ENCODE data around the gene SLC5A7. TPM values are rescaled to one million over a fixed set of nuclear protein-coding genes. Genes with fewer than 3 reads are reported as not detected.

SLC5A7 gene
- not detected for total RNA-seq

DNA sequence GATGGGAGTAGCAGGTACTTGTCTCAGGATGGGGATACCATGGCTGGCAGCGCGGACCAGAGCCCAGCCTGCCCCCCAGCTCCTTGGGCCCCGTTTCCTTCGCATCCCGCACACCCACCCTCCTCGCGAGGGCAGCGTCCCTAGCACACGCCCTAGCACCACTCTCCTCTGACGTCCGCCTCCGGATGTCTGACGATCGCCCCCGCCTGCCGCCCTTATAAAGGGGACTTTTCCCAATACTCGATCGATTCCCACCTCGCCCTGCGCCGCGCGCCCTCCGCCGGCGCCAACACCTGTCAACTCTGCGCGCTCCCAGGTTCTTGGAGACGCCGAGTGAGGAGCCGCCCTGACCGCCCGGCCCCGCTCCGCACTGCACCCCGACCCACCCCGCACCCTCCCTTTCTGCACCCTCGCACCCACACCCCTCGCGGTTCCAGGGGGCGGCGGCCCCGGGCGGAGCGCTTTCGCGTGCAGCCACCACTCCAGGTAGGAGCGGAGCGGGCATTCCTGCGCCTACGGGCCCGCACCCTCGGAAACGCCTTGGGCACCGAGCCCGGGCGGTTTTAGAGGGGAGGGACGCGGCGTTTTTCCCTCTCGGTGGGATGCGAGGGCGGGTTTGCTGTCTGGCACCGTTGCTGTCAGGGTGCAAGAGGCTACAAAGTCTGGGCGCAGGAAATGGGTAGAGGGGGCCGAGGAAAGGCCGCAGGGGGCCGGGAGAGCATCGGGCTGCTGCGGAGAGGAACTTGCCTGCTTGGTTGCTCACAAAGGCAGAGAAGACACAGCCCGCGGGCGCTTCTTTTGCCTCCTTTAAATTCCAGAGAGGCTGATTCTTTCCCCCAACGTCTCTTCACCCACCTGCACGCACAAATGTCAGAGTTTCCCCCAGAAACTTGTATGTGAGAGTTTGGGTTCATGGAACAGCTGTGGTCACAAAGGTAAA lies at the start of gene SLC5A7:
Gene SLC5A7, plus strand, starts transcription at position 247 of the 940 bp plus-strand sequence. CDS start 1,632 bp downstream, outside the sequence.
- Mint-ChIP-seq H3K4me3 (peak within 1 kb of the TSS in 1 of 2 donors; percentile 24), H3K36me3 (ENCODE audit: insufficient read depth in 2 of 2) (no peaks in the 10 kb centered on the region), H3K27me3 (ENCODE audit: low read depth) (peaks cover 9% of the 10 kb centered on the region), H3K27ac (no peak within 1 kb of the TSS), H3K9me3 (no peaks in the 10 kb centered on the region), H3K4me1 (ENCODE audit: low read depth) (no peaks in the 10 kb centered on the region)
- ATAC-seq (replicated peaks in 1 of 2) (no peak), DNase-seq (no peak)

GRCh38 chr2:107961395-107961794 lies 24.9 kb upstream of the SLC5A7 start:
- Mint-ChIP-seq H3K36me3 (ENCODE audit: insufficient read depth in 2 of 2) (no peaks in the 10 kb centered on the region), H3K4me1 (ENCODE audit: low read depth) (no peaks in the 10 kb centered on the region), H3K4me3 (no peak overlapping the region), H3K27ac (no peak overlapping the region), H3K27me3 (ENCODE audit: low read depth) (no peaks in the 10 kb centered on the region), H3K9me3 (peaks cover 0 to 2% of the 10 kb centered on the region in 2 donors)
- no peak for ATAC-seq (replicated peaks in 1 of 2)
- DNase-seq = no peak

GRCh38 chr2:107964185-107964584 lies 22.1 kb upstream of the SLC5A7 start:
- no peaks in the 10 kb centered on the region for H3K27me3 Mint-ChIP-seq (ENCODE audit: low read depth)
- no peaks in the 10 kb centered on the region for H3K36me3 Mint-ChIP-seq (ENCODE audit: insufficient read depth in 2 of 2)
- peaks cover 2 to 4% of the 10 kb centered on the region in 2 donors for H3K9me3 Mint-ChIP-seq
- no peak overlapping the region for H3K27ac Mint-ChIP-seq
- H3K4me3 Mint-ChIP-seq = no peak overlapping the region
- ATAC-seq (replicated peaks in 1 of 2) (no peak), DNase-seq (no peak)
- H3K4me1 Mint-ChIP-seq (ENCODE audit: low read depth) = no peaks in the 10 kb centered on the region

- Mint-ChIP-seq H3K4me1 (ENCODE audit: low read depth) (no peaks in the 10 kb centered on the region), H3K27ac (no peak overlapping the region), H3K4me3 (no peak overlapping the region), H3K27me3 (ENCODE audit: low read depth) (peaks cover 9% of the 10 kb centered on the region), H3K36me3 (ENCODE audit: insufficient read depth in 2 of 2) (no peaks in the 10 kb centered on the region), H3K9me3 (no peaks in the 10 kb centered on the region)
- ATAC-seq (replicated peaks in 1 of 2) = no peak
- DNase-seq = no peak
Observed at GRCh38 chr2:107984707-107985106, 1.6 kb upstream of the SLC5A7 start.

DNA sequence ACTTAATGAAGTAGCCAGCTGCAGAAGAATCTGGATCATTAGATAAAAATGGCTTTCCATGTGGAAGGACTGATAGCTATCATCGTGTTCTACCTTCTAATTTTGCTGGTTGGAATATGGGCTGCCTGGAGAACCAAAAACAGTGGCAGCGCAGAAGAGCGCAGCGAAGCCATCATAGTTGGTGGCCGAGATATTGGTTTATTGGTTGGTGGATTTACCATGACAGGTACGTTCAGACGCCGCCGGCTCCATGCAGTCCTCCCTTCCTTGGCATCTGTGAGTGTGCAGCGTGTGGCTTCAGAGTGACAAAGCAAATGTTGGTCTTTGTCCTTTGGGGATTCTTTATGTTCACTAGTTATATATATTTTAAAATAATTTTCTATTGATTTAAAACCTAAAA lies 1.8 kb downstream of the SLC5A7 start:
- no peaks in the 10 kb centered on the region for H3K36me3 Mint-ChIP-seq (ENCODE audit: insufficient read depth in 2 of 2)
- no peaks in the 10 kb centered on the region for H3K9me3 Mint-ChIP-seq
- no peak for DNase-seq
- no peaks in the 10 kb centered on the region for H3K4me1 Mint-ChIP-seq (ENCODE audit: low read depth)
- no peak overlapping the region for H3K4me3 Mint-ChIP-seq
- no peak overlapping the region for H3K27ac Mint-ChIP-seq
- ATAC-seq (replicated peaks in 1 of 2) = no peak
- H3K27me3 Mint-ChIP-seq (ENCODE audit: low read depth) = peaks cover 9% of the 10 kb centered on the region

- DNase-seq (no peak), ATAC-seq (replicated peaks in 1 of 2) (no peak)
- Mint-ChIP-seq H3K27me3 (ENCODE audit: low read depth) (peaks cover 9% of the 10 kb centered on the region), H3K36me3 (ENCODE audit: insufficient read depth in 2 of 2) (no peaks in the 10 kb centered on the region), H3K27ac (no peak overlapping the region), H3K4me1 (ENCODE audit: low read depth) (no peaks in the 10 kb centered on the region), H3K9me3 (no peaks in the 10 kb centered on the region), H3K4me3 (no peak overlapping the region)
Observed at GRCh38 chr2:107989445-107989844, 3.1 kb downstream of the SLC5A7 start.

- DNase-seq (no peak), ATAC-seq (replicated peaks in 1 of 2) (no peak)
- H3K27ac Mint-ChIP-seq = no peak overlapping the region
- peaks cover 9% of the 10 kb centered on the region for H3K27me3 Mint-ChIP-seq (ENCODE audit: low read depth)
- no peaks in the 10 kb centered on the region for H3K9me3 Mint-ChIP-seq
- no peaks in the 10 kb centered on the region for H3K36me3 Mint-ChIP-seq (ENCODE audit: insufficient read depth in 2 of 2)
- no peak overlapping the region for H3K4me3 Mint-ChIP-seq
- no peaks in the 10 kb centered on the region for H3K4me1 Mint-ChIP-seq (ENCODE audit: low read depth)
Observed at GRCh38 chr2:107990718-107991117, 4.4 kb downstream of the SLC5A7 start.

GRCh38 chr2:107992069-107992468 lies 5.7 kb downstream of the SLC5A7 start:
- Mint-ChIP-seq H3K27me3 (ENCODE audit: low read depth) (peaks cover 9% of the 10 kb centered on the region), H3K27ac (no peak overlapping the region), H3K36me3 (ENCODE audit: insufficient read depth in 2 of 2) (no peaks in the 10 kb centered on the region), H3K9me3 (no peaks in the 10 kb centered on the region), H3K4me3 (no peak overlapping the region), H3K4me1 (ENCODE audit: low read depth) (no peaks in the 10 kb centered on the region)
- DNase-seq = no peak
- ATAC-seq (replicated peaks in 1 of 2) = no peak

DNA sequence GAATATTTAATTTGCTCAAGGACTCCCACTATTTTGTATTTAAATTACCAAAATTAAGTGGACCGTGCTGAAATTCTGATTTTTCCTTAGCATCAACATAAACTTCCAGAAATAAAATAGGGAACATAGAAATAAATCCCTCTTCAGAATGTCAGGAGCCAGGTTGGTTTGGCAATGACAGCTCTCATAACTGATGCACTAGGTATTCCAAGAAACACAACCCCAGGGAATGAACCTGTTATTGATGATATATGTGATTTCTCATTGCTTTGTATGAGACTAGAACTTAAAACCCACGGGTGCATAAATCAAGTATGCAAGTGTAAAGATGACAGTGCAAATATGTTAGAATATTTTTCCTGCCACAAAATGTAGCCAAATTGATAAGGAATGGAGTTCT lies 12.8 kb downstream of the SLC5A7 start:
- Mint-ChIP-seq H3K27ac (no peak overlapping the region), H3K9me3 (peaks cover 0 to 2% of the 10 kb centered on the region in 2 donors), H3K36me3 (ENCODE audit: insufficient read depth in 2 of 2) (no peaks in the 10 kb centered on the region), H3K4me3 (no peak overlapping the region), H3K4me1 (ENCODE audit: low read depth) (no peaks in the 10 kb centered on the region), H3K27me3 (ENCODE audit: low read depth) (no peaks in the 10 kb centered on the region)
- DNase-seq (no peak), ATAC-seq (replicated peaks in 1 of 2) (no peak)

DNA sequence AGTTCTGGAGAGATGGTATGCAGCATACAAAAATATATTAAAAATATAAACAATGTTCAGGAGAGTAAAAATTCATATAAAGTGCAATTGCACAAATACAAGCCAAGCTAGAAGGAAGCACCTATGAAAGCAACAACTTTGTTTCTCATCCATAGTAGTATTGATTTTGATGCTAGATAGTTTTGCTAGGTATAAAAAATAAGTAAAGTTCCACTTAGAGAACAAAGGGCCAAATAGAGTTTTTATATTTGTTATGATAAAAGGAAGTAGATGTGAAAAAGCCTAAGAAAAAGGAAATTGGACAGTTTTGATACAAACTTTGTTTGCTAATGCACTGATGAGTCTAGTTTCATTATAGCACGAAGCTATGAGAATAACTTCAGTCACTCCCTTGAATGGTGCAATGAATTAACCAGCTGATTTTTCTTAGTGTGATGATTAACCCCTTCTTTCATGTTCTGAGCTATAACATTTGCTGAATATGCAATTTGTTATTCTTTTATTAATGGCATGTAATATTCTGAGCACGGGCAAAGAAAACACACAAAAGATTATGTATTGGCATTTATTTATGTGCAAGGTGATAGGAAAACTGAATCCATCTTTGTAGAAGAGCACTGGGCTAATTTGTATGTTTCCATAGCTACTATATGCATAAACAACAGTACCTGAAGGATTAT lies 24.7 kb downstream of the SLC5A7 start:
- Mint-ChIP-seq H3K27me3 (ENCODE audit: low read depth) (no peaks in the 10 kb centered on the region), H3K27ac (no peak overlapping the region), H3K4me1 (ENCODE audit: low read depth) (no peaks in the 10 kb centered on the region), H3K4me3 (no peak overlapping the region), H3K36me3 (ENCODE audit: insufficient read depth in 2 of 2) (no peaks in the 10 kb centered on the region), H3K9me3 (peaks cover 2 to 7% of the 10 kb centered on the region in 2 donors)
- ATAC-seq (replicated peaks in 1 of 2) (no peak), DNase-seq (no peak)

- no peak for ATAC-seq (replicated peaks in 1 of 2)
- Mint-ChIP-seq H3K27me3 (ENCODE audit: low read depth) (no peaks in the 10 kb centered on the region), H3K4me3 (no peak overlapping the region), H3K9me3 (peaks cover 2 to 7% of the 10 kb centered on the region in 2 donors), H3K36me3 (ENCODE audit: insufficient read depth in 2 of 2) (no peaks in the 10 kb centered on the region), H3K4me1 (ENCODE audit: low read depth) (no peaks in the 10 kb centered on the region), H3K27ac (no peak overlapping the region)
- DNase-seq = no peak
Observed at GRCh38 chr2:108013305-108013704, 27.0 kb downstream of the SLC5A7 start.

- H3K4me3 Mint-ChIP-seq = no peak overlapping the region
- H3K27me3 Mint-ChIP-seq (ENCODE audit: low read depth) = no peaks in the 10 kb centered on the region
- no peak for DNase-seq
- no peak for ATAC-seq (replicated peaks in 1 of 2)
- no peaks in the 10 kb centered on the region for H3K9me3 Mint-ChIP-seq
- no peak overlapping the region for H3K27ac Mint-ChIP-seq
- no peaks in the 10 kb centered on the region for H3K4me1 Mint-ChIP-seq (ENCODE audit: low read depth)
- H3K36me3 Mint-ChIP-seq (ENCODE audit: insufficient read depth in 2 of 2) = no peaks in the 10 kb centered on the region
Observed at GRCh38 chr2:108022628-108023027, 36.3 kb downstream of the SLC5A7 start.

DNA sequence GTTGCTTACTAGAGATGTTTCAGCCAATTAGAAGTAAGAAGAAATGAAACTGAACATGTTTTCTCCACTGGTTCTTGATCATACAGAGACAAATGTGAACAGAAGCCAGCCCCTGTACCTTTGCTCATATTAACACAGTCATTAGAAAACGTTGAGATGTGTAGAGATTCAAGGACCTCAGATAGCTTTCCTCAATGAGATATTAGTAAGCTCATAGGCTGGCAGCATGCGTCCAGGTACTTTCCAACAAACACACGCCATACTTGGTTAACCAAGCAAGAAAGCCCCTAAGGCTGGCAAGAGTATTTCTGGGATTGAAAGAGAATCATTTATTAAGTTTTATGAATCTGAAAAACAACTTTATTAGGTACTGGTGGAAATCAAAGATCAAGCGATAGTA lies 37.5 kb downstream of the SLC5A7 start:
- ATAC-seq (replicated peaks in 1 of 2) = no peak
- DNase-seq = no peak
- H3K4me1 Mint-ChIP-seq (ENCODE audit: low read depth) = no peaks in the 10 kb centered on the region
- H3K4me3 Mint-ChIP-seq = no peak overlapping the region
- H3K36me3 Mint-ChIP-seq (ENCODE audit: insufficient read depth in 2 of 2) = no peaks in the 10 kb centered on the region
- H3K27me3 Mint-ChIP-seq (ENCODE audit: low read depth) = no peaks in the 10 kb centered on the region
- H3K27ac Mint-ChIP-seq = no peak overlapping the region
- H3K9me3 Mint-ChIP-seq = no peaks in the 10 kb centered on the region

Data from activated T-cell treated with anti-CD3 and anti-CD28 coated beads, Interleukin-2, amount 50 U/mL, for 72 hours (primary cell).